Neutrophil (primary cell): ENCODE measurements around the gene DUOXA2.

Experiments used
- H3K27ac ChIP-seq: fragments of 200-600 bp; sonication (generic); 2 replicates; pipeline ENCODE4 v1.5.1; 2016; ENCODE audit warnings: mild to moderate bottlenecking, moderate library complexity
- H3K27me3 ChIP-seq: fragments of 200-600 bp; sonication (generic); 2 replicates; pipeline ENCODE4 v1.6.0; 2016; ENCODE audit warnings: mild to moderate bottlenecking
- H3K36me3 ChIP-seq: fragments of 200-600 bp; sonication (generic); 2 replicates; pipeline ENCODE4 v1.5.1; 2017
- H3K4me1 ChIP-seq, 2 experiments: fragments of 200-600 bp in 1 of 2; sonication (generic) in 1 of 2; 1 replicate in 1 of 2; 2 replicates in 1 of 2; pipeline versions ENCODE4 v1.5.1 to v1.6.1; 2013 to 2016; ENCODE audit warnings: low read depth in 1 of 2, low read length in 1 of 2, mild to moderate bottlenecking in 1 of 2, moderate library complexity in 1 of 2; ENCODE audit not compliant: control insufficient read depth in 1 of 2, insufficient read depth in 1 of 2
- H3K4me3 ChIP-seq, 2 experiments: fragments of 200-600 bp in 1 of 2; sonication (generic) in 1 of 2; 1 replicate in 1 of 2; 2 replicates in 1 of 2; pipeline ENCODE4 v1.5.1; 2013 to 2016; ENCODE audit warnings: low read depth in 1 of 2, low read length in 1 of 2, mild to moderate bottlenecking in 1 of 2, moderate library complexity in 1 of 2
- H3K9me3 ChIP-seq: fragments of 200-600 bp; sonication (generic); 2 replicates; pipeline ENCODE4 v1.5.1; 2016
- TF ChIP-seq, protein P1 (sequence below): fragments of 200-600 bp; sonication (generic); IDR thresholded peaks from 2 replicates; pipeline ENCODE4 v1.5.1; 2016; ENCODE audit warnings: antibody characterized with exemption

The DUOXA2 gene

DNA sequence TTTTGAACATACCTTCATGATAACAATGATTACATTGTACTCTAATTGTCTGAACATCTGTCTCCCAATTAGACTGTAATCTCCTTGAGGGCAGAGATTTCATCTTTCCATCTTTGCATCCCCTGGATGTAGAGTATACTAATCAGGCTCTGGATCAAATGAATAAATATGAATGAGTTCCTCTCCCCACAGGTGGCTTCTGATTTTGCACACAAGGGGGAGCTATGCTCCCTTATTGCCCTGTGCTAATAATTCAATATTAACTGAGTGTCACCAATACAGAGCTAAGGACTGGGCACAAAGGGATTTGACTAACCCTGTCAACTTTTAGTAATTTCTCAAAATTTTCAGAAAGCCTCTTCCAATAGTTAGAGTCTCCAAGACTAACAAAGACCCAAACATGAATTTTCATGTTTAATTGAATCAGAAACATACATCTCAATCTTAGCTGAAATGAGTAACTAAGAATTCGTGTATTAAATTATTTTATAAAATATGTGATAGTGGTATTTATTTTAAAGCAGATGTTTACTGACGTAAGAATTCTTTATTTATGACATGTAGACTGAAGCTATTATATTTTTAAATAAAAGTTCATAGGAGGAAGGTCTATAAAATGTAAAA is 12.5 kb downstream of the DUOXA2 start:
- peaks cover 99% of the 10 kb centered on the region for H3K27me3 ChIP-seq

DNA sequence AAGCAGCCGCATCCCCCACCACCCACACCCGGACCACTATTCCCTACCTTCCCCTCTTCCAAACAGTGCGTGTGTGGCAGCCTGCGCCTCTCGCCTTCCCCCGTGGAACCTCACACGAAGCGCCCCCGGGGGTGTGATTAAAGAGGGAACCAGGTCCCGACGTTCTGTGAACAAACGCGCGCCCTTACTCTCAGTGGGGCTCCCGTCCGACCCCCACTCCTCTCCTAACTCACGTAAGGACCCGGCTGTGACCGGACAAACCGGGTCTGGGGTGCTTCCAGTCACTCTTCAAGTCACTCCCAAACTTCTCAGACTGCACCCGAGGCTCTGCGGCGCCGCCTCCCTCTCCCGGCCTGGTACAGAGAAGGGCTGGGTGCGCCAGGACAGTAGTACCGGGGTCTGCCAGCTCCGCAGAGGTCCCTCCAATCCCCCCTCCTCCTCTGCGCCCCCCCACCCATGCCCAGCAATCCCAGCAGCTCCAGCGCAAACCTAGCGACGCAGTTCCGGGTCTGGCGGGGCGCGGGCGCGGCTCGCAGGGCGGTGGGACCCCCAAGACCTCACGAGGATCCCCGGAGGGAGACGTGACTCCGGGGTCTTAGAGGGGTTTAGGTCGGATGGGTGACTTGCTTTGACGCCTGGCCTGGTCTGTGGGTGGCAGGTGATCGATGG is 15.0 kb downstream of the DUOXA2 start:
- Histone ChIP-seq H3K4me3 (no peak overlapping the region), H3K27me3 (peaks cover 99% of the 10 kb centered on the region), H3K27ac (no peak overlapping the region), H3K9me3 (no peaks in the 10 kb centered on the region), H3K36me3 (no peaks in the 10 kb centered on the region), H3K4me1 (peaks cover 0 to 8% of the 10 kb centered on the region in 2 experiments)
- TF ChIP-seq, protein P1, sequence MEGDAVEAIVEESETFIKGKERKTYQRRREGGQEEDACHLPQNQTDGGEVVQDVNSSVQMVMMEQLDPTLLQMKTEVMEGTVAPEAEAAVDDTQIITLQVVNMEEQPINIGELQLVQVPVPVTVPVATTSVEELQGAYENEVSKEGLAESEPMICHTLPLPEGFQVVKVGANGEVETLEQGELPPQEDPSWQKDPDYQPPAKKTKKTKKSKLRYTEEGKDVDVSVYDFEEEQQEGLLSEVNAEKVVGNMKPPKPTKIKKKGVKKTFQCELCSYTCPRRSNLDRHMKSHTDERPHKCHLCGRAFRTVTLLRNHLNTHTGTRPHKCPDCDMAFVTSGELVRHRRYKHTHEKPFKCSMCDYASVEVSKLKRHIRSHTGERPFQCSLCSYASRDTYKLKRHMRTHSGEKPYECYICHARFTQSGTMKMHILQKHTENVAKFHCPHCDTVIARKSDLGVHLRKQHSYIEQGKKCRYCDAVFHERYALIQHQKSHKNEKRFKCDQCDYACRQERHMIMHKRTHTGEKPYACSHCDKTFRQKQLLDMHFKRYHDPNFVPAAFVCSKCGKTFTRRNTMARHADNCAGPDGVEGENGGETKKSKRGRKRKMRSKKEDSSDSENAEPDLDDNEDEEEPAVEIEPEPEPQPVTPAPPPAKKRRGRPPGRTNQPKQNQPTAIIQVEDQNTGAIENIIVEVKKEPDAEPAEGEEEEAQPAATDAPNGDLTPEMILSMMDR, result no peak

More for the DNA sequence above, 12.5 kb downstream of the DUOXA2 start:
- TF ChIP-seq, protein P1, result no peak
- no peaks in the 10 kb centered on the region for H3K36me3 ChIP-seq
- H3K27ac ChIP-seq, result no peak overlapping the region
- H3K4me3 ChIP-seq, result no peak overlapping the region
- H3K9me3 ChIP-seq, result no peaks in the 10 kb centered on the region
- peaks cover 0 to 8% of the 10 kb centered on the region in 2 experiments for H3K4me1 ChIP-seq

DNA sequence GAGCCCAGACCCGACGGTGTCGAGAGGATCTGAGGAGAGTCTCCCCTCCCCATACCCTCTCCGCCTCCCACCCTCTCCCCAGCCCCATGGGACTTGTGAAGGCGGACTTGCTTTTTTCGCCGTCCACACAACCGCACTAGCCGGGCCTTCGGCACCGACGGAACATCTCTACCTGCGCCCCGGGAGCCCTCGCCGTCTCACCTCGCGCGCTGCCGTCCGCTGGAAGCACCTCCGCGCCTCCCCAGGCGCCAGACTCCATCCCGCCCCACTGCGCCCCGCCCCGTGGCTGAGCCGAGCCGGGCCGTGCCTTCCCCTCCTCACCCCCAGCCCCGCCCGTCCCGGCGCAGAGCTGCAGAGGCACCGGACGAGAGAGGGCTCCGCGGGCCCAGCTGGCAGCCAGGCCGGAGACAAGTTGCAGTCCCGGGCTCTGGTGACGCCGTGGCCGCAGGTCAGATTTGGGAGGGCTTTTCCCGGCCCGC is 15.6 kb downstream of the DUOXA2 start, which contains the start of the genes DUOX1 and DUOXA1:
Gene DUOX1 (plus strand): TSS at position 344 of the 479 bp plus-strand sequence. CDS start 1,973 bp downstream, outside the sequence.
Gene DUOXA1 (minus strand): TSS at position 229 of the 479 bp plus-strand sequence. CDS start 6,865 bp downstream, outside the sequence.
- Histone ChIP-seq H3K27ac (no peak within 1 kb of the TSS), H3K4me3 (no peak within 1 kb of the TSS), H3K36me3 (no peaks in the 10 kb centered on the region), H3K9me3 (no peaks in the 10 kb centered on the region), H3K4me1 (peaks cover 0 to 8% of the 10 kb centered on the region in 2 experiments), H3K27me3 (peaks cover 99% of the 10 kb centered on the region)
- TF ChIP-seq, protein P1, result no peak

DNA sequence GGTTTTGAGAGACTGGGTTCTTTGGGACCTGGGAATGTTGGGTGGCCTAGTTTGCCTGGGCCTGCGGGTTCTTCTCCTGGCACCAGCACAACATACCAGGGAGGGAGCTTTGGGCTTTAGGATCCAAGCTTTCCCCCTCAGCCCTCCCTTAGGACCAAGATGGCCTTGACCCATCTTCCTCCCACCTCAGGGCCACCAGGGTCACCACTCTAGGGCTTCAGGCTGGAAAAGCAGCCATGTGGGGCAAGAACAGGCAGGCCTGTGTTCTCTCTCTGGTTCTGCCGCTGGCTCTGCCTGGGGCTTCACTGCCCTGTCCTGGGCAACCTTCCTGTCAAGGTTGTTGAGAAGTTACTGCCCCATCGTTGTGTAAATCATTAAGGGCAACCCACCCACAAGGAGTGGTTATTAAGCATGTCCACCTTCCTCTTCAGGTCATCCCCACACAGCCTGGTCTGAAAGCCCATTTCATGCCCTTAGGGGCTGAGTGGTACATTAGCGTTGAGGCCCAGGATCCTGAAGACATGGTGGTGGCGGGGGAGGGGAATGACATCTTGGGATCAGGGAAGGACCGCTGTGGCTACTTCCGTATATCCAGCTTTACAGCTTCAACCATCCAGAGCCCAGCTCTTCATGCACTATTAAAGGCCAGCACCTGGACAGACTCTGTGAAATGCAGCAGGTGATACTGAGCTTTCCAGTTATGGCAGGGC is 16.3 kb downstream of the DUOXA2 start:
- H3K4me1 ChIP-seq, result peaks cover 0 to 14% of the 10 kb centered on the region in 2 experiments
- H3K9me3 ChIP-seq, result no peaks in the 10 kb centered on the region
- H3K27ac ChIP-seq, result no peak overlapping the region
- no peaks in the 10 kb centered on the region for H3K36me3 ChIP-seq
- no peak overlapping the region for H3K4me3 ChIP-seq
- H3K27me3 ChIP-seq, result peaks cover 100% of the 10 kb centered on the region
- TF ChIP-seq, protein P1, result no peak

DNA sequence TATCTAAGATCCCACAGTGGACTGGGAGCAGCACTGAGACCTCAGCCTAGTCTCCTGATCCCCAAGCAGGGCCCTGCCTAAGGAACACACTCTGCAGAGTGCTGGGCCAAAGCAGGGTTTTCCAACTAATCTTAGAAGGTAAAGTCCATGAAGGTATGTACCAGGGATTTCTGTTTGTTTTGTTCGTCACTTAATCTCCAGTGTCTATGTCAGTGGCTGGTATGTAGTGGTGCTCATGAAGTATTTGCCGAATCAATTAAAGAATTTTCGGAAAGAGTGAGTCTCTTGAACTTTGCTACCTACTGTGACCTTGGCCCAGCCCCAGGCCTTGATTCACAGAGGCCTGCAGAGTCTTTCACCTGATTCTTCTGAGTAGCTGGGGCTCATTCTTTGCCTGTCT is 17.4 kb downstream of the DUOXA2 start:
- TF ChIP-seq, protein P1, result no peak
- Histone ChIP-seq H3K27ac (no peak overlapping the region), H3K9me3 (no peaks in the 10 kb centered on the region), H3K36me3 (no peaks in the 10 kb centered on the region), H3K27me3 (peaks cover 99% of the 10 kb centered on the region), H3K4me3 (no peak overlapping the region), H3K4me1 (peaks cover 0 to 14% of the 10 kb centered on the region in 2 experiments)
